Glutamatergic neuron (in vitro differentiated cells): ENCODE measurements around the gene C1QTNF3. TPM values are rescaled to one million over a fixed set of nuclear protein-coding genes. Genes with fewer than 3 reads are reported as not detected.

Source experiments
- DNase-seq: peaks from one replicate; pipeline ENCODE4 v3.0.0; 2022
- H3K27ac Mint-ChIP-seq: one replicate; pipeline ENCODE4 v1.8.0; 2020; ENCODE audit warnings: mild to moderate bottlenecking, mixed read lengths, inconsistent platforms; ENCODE audit not compliant: unreplicated experiment
- H3K27me3 Mint-ChIP-seq: one replicate; pipeline ENCODE4 v1.8.0; 2020; ENCODE audit warnings: mild to moderate bottlenecking, moderate library complexity, mixed read lengths, inconsistent platforms; ENCODE audit not compliant: unreplicated experiment
- H3K36me3 Mint-ChIP-seq: one replicate; pipeline ENCODE4 v1.8.0; 2020; ENCODE audit warnings: mild to moderate bottlenecking, mixed read lengths, inconsistent platforms; ENCODE audit not compliant: unreplicated experiment
- H3K4me1 Mint-ChIP-seq: one replicate; pipeline ENCODE4 v1.8.0; 2020; ENCODE audit warnings: mild to moderate bottlenecking, low read depth, mixed read lengths, inconsistent platforms; ENCODE audit not compliant: unreplicated experiment
- H3K4me3 Mint-ChIP-seq: one replicate; pipeline ENCODE4 v1.8.0; 2020; ENCODE audit warnings: mild to moderate bottlenecking, mixed read lengths, inconsistent platforms; ENCODE audit not compliant: unreplicated experiment
- H3K9me3 Mint-ChIP-seq: one replicate; pipeline ENCODE4 v1.8.0; 2020; ENCODE audit warnings: mild to moderate bottlenecking, moderate library complexity, mixed read lengths, inconsistent platforms; ENCODE audit not compliant: unreplicated experiment
- total RNA-seq: library from RNA; stranded (reverse); fragmentation: NEBNext Ultra II Directional; extraction: Animal tissue kit (Norgen Biotek cat#: 25700); gene quantifications from one replicate; pipeline ENCODE4 v1.2.1, GENCODE V29; 2021; ENCODE audit not compliant: unreplicated experiment
- TF ChIP-seq, protein P1 (sequence below): fragments of 200-600 bp; sonication (generic); IDR thresholded peaks from one replicate; pipeline ENCODE4 v1.5.0; 2021; ENCODE audit not compliant: partially characterized antibody, unreplicated experiment

The C1QTNF3 gene
- total RNA-seq, 1 donor from 2014 or later = 9.0 TPM

DNA sequence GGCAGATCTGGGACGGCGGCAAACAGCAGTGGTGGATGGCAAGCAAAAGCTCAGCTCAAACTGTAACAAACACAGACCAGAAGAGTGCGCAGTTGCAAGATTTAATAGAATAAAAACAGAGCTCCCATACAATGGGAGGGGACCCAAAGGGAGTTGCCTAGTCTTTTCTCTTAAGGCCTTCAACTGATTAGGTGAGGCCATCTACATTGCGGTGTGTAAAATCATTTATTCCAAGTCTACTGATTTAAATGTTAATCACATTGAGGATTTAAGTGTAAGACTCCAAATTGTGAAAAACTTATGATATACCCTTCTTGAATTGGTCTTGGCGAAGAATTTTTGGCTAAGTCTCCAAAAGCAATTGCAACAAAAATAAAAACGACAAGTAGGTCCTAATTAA lies 21.6 kb upstream of the C1QTNF3 start:
- peaks cover 2% of the 10 kb centered on the region for H3K9me3 Mint-ChIP-seq
- peaks cover 2% of the 10 kb centered on the region for H3K27me3 Mint-ChIP-seq
- no peak overlapping the region for H3K27ac Mint-ChIP-seq
- H3K4me1 Mint-ChIP-seq = no peaks in the 10 kb centered on the region
- TF ChIP-seq, protein P1, sequence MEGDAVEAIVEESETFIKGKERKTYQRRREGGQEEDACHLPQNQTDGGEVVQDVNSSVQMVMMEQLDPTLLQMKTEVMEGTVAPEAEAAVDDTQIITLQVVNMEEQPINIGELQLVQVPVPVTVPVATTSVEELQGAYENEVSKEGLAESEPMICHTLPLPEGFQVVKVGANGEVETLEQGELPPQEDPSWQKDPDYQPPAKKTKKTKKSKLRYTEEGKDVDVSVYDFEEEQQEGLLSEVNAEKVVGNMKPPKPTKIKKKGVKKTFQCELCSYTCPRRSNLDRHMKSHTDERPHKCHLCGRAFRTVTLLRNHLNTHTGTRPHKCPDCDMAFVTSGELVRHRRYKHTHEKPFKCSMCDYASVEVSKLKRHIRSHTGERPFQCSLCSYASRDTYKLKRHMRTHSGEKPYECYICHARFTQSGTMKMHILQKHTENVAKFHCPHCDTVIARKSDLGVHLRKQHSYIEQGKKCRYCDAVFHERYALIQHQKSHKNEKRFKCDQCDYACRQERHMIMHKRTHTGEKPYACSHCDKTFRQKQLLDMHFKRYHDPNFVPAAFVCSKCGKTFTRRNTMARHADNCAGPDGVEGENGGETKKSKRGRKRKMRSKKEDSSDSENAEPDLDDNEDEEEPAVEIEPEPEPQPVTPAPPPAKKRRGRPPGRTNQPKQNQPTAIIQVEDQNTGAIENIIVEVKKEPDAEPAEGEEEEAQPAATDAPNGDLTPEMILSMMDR = no peak
- peaks cover 26% of the 10 kb centered on the region for H3K36me3 Mint-ChIP-seq
- DNase-seq = no peak
- no peak overlapping the region for H3K4me3 Mint-ChIP-seq

DNA sequence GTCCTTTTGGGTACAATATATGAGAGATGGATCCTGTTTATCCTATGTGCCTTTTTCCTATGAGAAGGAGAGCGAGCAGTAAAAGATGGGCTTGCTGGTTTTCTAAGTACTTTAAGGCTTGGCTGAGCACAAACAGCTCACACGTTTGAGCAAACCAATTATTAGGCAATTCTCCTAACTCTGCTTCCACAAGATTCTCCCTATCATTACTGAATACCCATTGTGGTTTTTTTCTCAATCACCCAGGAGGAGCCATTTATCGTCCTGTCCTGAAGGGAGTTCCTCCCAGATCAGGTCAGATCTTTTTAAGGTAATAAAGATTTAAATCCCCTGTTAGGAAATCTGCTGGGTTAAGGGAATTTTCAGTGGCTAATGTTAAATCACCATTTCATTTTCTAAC lies 19.4 kb upstream of the C1QTNF3 start:
- Mint-ChIP-seq H3K36me3 (peaks cover 26% of the 10 kb centered on the region), H3K27ac (no peak overlapping the region), H3K9me3 (peaks cover 2% of the 10 kb centered on the region), H3K4me3 (no peak overlapping the region), H3K4me1 (no peaks in the 10 kb centered on the region), H3K27me3 (peaks cover 6% of the 10 kb centered on the region)
- DNase-seq = no peak
- TF ChIP-seq, protein P1 = no peak

DNA sequence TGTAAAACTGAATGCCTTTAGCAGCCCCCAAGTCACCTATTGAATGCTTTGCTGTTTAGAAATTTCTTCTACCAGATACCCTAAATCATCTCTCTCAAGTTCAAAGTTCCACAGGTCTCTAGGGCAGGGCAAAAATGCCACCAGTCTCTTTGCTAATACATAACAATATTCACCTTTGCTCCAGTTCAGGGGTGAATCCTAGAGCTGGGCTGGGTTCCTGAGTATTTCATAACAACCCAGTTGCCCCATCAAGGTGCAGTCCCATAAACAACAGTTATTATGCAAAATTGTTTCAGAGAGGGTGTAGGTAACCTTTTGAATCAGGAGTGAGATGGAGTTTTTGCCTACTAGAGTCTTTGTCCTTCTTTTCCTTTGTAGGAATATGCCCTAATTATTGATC lies 19.0 kb upstream of the C1QTNF3 start:
- Mint-ChIP-seq H3K4me3 (no peak overlapping the region), H3K36me3 (peaks cover 26% of the 10 kb centered on the region), H3K4me1 (no peaks in the 10 kb centered on the region), H3K27ac (no peak overlapping the region), H3K27me3 (peaks cover 6% of the 10 kb centered on the region), H3K9me3 (peaks cover 2% of the 10 kb centered on the region)
- TF ChIP-seq, protein P1 = no peak
- no peak for DNase-seq

DNA sequence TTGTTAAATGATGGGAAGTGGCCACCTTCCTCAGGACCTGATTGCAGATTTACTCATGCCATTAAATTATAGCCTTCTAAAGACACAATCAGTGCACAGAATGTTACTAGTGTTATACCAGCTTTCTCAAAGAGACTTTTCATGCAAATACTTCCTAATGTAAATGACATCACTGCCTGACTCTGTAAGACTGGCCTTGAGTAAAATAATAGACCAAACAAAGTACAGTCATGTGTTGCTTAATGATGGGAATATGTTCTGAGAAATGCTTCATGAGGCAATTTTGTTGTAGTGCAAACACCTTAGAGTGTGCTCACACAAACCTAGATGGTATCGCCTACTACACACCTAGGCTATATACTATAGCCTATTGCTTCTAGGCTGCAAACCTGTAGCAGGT lies 17.0 kb upstream of the C1QTNF3 start:
- Mint-ChIP-seq H3K36me3 (peaks cover 24% of the 10 kb centered on the region), H3K9me3 (peaks cover 3% of the 10 kb centered on the region), H3K4me1 (peaks cover 8% of the 10 kb centered on the region), H3K27me3 (peaks cover 6% of the 10 kb centered on the region), H3K4me3 (no peak overlapping the region), H3K27ac (no peak overlapping the region)
- DNase-seq = no peak
- TF ChIP-seq, protein P1 = no peak

DNA sequence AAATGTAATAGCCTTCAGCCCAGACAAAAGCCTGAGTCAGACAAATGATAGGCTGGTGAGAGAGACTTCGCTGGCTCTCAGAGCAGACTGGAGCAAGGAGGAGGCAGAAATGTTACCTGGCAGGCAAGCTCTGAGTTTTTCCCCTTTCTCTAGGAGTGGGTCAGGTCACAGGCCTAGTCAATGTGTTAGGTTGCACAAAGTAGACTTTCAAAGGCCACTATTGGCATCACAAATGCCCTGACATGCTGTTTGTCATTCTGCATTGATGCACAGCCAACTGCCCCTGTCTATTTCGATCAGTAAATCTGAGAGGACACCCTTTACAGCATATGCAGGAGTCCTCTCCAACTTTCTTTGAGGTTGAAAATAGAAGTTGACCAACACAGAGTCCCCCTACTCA lies 15.5 kb upstream of the C1QTNF3 start:
- peaks cover 16% of the 10 kb centered on the region for H3K36me3 Mint-ChIP-seq
- H3K27me3 Mint-ChIP-seq = peaks cover 6% of the 10 kb centered on the region
- H3K9me3 Mint-ChIP-seq = peaks cover 2% of the 10 kb centered on the region
- TF ChIP-seq, protein P1 = no peak
- H3K4me1 Mint-ChIP-seq = peaks cover 16% of the 10 kb centered on the region
- no peak for DNase-seq
- H3K27ac Mint-ChIP-seq = no peak overlapping the region
- no peak overlapping the region for H3K4me3 Mint-ChIP-seq
